ENCODE data around the gene NETO1. TPM values are rescaled to one million over a fixed set of nuclear protein-coding genes. Genes with fewer than 3 reads are reported as not detected.
A peak's percentile ranks its signal among the peaks of the same experiment; 100 is the strongest.

The NETO1 gene
- polyA plus RNA-seq, 1 of the 3 experiments (the other 2 are of a cell fraction) = not detected

GRCh38 chr18:72826736-72827135 is 41.1 kb downstream of the NETO1 start:
- ChIA-PET CTCF (no interaction called here), POLR2A (no interaction called here)
- Histone ChIP-seq H3K4me1 (ENCODE audit: control insufficient read depth in 1 of 2, insufficient read depth in 2 of 2, low read depth in 1 of 2, low read length in 1 of 2) (no peaks in the 10 kb centered on the region), H3K9ac (no peak overlapping the region), H3K4me2 (no peak overlapping the region), H3K27me3 (ENCODE audit: insufficient read depth) (peaks cover 10% of the 10 kb centered on the region; the same call in 1 of the 2 replicates), H3K4me3 (ENCODE audit: low read depth in 2 of 2, low read length in 1 of 2) (no peak overlapping the region), H3K9me2 (no peaks in the 10 kb centered on the region), H3K36me3 (replicated peaks in 1 of 2; ENCODE audit: control insufficient read depth in 1 of 2, insufficient read depth in 2 of 2, low read length in 1 of 2) (no peaks in the 10 kb centered on the region), H2AFZ (ENCODE audit: low read depth) (no peak overlapping the region), H3F3A (replicated peaks; ENCODE audit: insufficient read depth) (no peaks in the 10 kb centered on the region), H4K20me1 (ENCODE audit: insufficient read depth) (no peaks in the 10 kb centered on the region), H3K9me3 (no peaks in the 10 kb centered on the region), H3K27ac (ENCODE audit: low read depth in 2 of 2, low read length in 1 of 2) (no peak overlapping the region), H3K79me2 (ENCODE audit: insufficient read depth) (no peaks in the 10 kb centered on the region)
- peak; percentile 2 for DNase-seq
- 2% methylated on average over 6 of the region's 9 CpGs for WGBS (ENCODE audit: low lambda C conversion rate)
- TF ChIP-seq GABPA (IDR thresholded peaks at IDR 0.05; ENCODE audit: low read depth) = no peak
- TF ChIP-seq CTCF (IDR thresholded peaks at IDR 0.05) = no peak
- no peak for TF ChIP-seq EP300 (IDR thresholded peaks at IDR 0.05; ENCODE audit: borderline replicate concordance in 1 of 2, low read depth in 1 of 2, low read length in 1 of 2)
- TF ChIP-seq NFIC (IDR thresholded peaks at IDR 0.05; ENCODE audit: borderline replicate concordance) = no peak
- no peak for TF ChIP-seq MXI1 (IDR thresholded peaks at IDR 0.05; ENCODE audit: low read depth, low read length)
- TF ChIP-seq RCOR1 (IDR thresholded peaks at IDR 0.05; ENCODE audit: low read length) = no peak

GRCh38 chr18:72823345-72823744 is 44.4 kb downstream of the NETO1 start:
- DNase-seq = no peak
- peaks cover 10% of the 10 kb centered on the region; the same call in 1 of the 2 replicates for H3K27me3 ChIP-seq (ENCODE audit: insufficient read depth)
- POLR2A ChIA-PET = no interaction called here
- H4K20me1 ChIP-seq (ENCODE audit: insufficient read depth) = no peaks in the 10 kb centered on the region
- no peak overlapping the region for H3K4me2 ChIP-seq
- CTCF ChIA-PET = interaction anchor here (1.3 kb wide), 1 partner anchor 19 kb away, joined by 3 read pairs; no protein-coding TSS in a partner anchor
- H3K4me3 ChIP-seq (ENCODE audit: low read depth in 2 of 2, low read length in 1 of 2) = no peak overlapping the region
- H3K36me3 ChIP-seq (replicated peaks in 1 of 2; ENCODE audit: control insufficient read depth in 1 of 2, insufficient read depth in 2 of 2, low read length in 1 of 2) = no peaks in the 10 kb centered on the region
- no peaks in the 10 kb centered on the region for H3K4me1 ChIP-seq (ENCODE audit: control insufficient read depth in 1 of 2, insufficient read depth in 2 of 2, low read depth in 1 of 2, low read length in 1 of 2)
- H3F3A ChIP-seq (replicated peaks; ENCODE audit: insufficient read depth) = no peaks in the 10 kb centered on the region
- H2AFZ ChIP-seq (ENCODE audit: low read depth) = no peak overlapping the region
- H3K9me2 ChIP-seq = no peaks in the 10 kb centered on the region
- WGBS (ENCODE audit: low lambda C conversion rate) = 2% methylated on average over 8 of the region's 8 CpGs
- H3K27ac ChIP-seq (ENCODE audit: low read depth in 2 of 2, low read length in 1 of 2) = no peak overlapping the region
- no peaks in the 10 kb centered on the region for H3K9me3 ChIP-seq
- H3K79me2 ChIP-seq (ENCODE audit: insufficient read depth) = no peaks in the 10 kb centered on the region
- no peak overlapping the region for H3K9ac ChIP-seq
- TF ChIP-seq NRF1 (IDR thresholded peaks at IDR 0.05; ENCODE audit: low read depth, low read length) (no peak), FOXJ3 (CRISPR knock-in tag; IDR thresholded peaks at IDR 0.05) (no peak), MXI1 (IDR thresholded peaks at IDR 0.05; ENCODE audit: low read depth, low read length) (no peak), USF1 (IDR thresholded peaks at IDR 0.05; ENCODE audit: borderline replicate concordance, low read depth) (no peak), IRF3 (IDR thresholded peaks at IDR 0.05; ENCODE audit: low read depth, low read length) (no peak), PBX3 (IDR thresholded peaks at IDR 0.05) (no peak), RAD21 (IDR thresholded peaks at IDR 0.05; ENCODE audit: low read length) (no peak), USF2 (IDR thresholded peaks at IDR 0.05; ENCODE audit: borderline replicate concordance, low read depth, low read length) (no peak), TEAD4 (IDR thresholded peaks at IDR 0.05; ENCODE audit: borderline replicate concordance, insufficient read depth) (no peak), GATA2 (CRISPR knock-in tag; IDR thresholded peaks at IDR 0.05) (no peak), REST (IDR thresholded peaks at IDR 0.05; ENCODE audit: low read depth, low read length) (no peak), SMC3 (IDR thresholded peaks at IDR 0.05; ENCODE audit: low read depth, low read length) (no peak), EZH2phosphoT487 (IDR thresholded peaks at IDR 0.05; ENCODE audit: borderline replicate concordance, low read depth) (no peak), POLR2AphosphoS5 (IDR thresholded peaks at IDR 0.05; ENCODE audit: low read depth, low read length) (no peak)
